GM15510 (cell line): Measurements from ENCODE around the gene FOXK1.

ENCODE experiments used
- POLR2A ChIP-seq: IDR thresholded peaks from 3 replicates; pipeline ENCODE4 v1.6.1; 2011; ENCODE audit warnings: borderline replicate concordance; ENCODE audit not compliant: insufficient read length; ENCODE audit errors: extremely low read depth

FOXK1 gene

DNA sequence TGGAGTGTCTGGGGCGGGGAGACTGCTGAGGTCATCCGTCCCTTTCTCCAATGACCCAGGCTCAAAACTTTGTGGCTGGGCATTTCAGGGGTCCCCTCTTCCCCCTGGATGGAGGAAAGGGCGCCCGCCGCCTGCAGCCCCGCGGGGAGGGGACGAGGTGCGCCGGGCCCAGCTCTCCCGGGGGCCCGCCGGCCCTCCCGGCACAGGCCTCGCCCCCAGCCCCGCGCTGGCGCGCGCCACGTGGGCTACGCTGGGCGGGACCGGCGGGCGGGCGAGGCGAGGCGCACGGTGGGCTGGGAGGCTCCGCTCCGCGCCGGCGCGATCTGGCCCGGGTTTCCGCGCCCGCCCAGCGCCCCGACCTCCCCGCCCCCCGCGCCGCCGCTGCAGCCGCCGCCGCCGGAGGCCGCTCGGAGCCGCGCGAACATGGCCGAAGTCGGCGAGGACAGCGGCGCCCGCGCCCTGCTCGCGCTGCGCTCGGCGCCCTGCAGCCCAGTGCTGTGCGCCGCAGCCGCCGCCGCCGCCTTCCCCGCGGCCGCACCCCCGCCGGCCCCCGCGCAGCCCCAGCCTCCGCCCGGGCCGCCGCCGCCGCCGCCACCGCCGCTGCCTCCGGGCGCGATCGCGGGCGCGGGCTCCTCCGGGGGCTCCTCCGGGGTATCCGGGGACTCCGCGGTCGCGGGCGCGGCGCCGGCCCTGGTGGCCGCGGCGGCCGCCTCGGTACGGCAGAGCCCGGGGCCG, at the start of gene FOXK1:
Gene FOXK1, plus strand, starts transcription at position 410 of the 735 bp plus-strand sequence. Its CDS starts 14 bp downstream, at position 424.
- peak; percentile 82 for TF ChIP-seq POLR2A

DNA sequence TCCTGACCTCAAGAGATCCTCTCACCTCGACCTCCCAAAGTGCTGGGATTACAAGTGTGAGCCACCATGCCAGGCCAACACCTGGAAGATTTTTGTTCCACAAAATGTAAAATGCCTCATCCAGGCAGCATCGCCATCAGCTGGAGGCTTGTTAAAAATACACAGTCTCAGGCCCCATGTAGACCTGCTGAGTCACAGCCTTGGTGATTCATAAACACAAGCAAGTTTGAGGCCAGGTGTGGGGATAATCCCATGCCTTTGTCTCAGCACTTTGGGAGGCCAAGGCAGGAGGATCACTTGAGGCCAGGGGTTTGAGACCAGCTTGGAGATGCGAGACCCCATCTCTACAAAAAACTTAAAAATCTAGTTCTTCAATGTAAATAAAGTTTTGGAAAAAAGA, 49.1 kb upstream of the FOXK1 start:
- no peak for TF ChIP-seq POLR2A

DNA sequence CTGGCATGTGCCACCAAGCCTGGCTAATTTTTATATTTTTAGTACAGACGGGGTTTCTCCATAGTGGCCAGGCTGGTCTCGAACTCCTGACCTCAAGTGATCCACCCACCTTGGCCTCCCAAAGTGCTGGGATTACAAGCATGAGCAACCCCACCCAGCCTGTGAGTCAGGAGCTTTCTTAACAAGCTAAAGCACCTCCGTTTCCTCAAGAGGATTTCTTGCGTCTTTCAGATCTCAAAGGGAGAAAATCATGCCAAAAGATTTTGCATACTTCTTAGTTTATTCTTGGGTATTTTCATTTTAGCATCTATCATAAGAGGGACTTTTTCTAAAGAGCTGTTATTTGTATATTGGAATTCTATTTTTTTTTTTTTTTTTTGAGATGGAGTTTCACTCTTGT, 47.9 kb upstream of the FOXK1 start:
- TF ChIP-seq POLR2A, result no peak

- no peak for TF ChIP-seq POLR2A
These were observed 43.1 kb upstream of the FOXK1 start for GRCh38 chr7:4638781-4639575.

GRCh38 chr7:4641091-4641666, 40.9 kb upstream of the FOXK1 start:
- peak; percentile 70 for TF ChIP-seq POLR2A

- TF ChIP-seq POLR2A, result peak; percentile 98
These were observed 40.2 kb upstream of the FOXK1 start for GRCh38 chr7:4641667-4642467.

- TF ChIP-seq POLR2A, result no peak
These were observed 39.5 kb upstream of the FOXK1 start for GRCh38 chr7:4642468-4643203.

DNA sequence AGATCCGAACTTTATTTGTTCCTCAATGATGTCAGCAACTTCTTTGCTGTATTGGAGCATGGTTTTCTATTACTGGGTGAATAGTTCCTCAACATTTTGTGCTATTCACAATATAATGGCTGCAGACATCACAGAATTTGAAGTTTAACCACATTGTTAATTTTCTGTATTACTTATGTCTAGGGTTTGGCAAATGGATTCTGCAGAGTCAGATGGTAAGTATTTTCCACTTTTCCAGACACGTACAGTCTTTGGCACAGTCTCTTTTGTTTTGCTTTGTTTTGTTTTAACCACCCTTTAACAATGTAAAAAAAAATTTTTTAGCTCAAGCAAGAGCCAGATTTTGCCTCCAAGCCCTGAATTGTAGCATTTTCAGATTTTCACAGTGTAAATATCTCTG, 36.8 kb upstream of the FOXK1 start:
- no peak for TF ChIP-seq POLR2A

GRCh38 chr7:4648111-4648510, 34.0 kb upstream of the FOXK1 start:
- no peak for TF ChIP-seq POLR2A

DNA sequence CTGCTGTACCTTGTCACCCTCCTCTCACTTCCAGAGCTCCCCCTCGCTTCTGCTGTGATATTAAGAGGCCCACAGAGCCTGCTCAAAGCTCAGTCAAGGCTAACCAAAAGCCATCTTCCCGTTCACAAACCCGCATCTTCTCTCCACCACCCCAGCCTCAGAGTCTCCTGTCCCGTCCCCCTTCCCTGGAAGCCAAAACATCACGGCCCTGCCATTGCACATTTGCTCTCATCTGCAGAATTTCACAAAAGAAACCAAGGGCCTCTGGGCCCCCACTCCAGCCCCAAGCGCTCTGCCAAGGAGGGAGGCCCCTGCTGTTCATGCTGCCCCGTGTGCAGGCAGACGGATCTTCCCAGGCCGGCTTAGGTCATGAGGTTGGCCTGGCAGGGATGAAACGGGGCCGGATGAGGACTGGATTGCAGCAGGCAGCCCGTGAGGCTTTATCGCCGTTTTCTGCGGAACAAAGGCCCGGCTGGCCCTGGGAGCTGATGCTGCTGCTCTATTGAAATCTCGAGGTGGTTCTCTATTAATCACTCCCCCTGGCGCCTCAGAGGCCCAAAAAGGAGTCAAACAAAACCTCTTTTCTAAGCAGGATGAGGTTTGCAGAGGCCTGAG, 31.6 kb upstream of the FOXK1 start:
- no peak for TF ChIP-seq POLR2A

DNA sequence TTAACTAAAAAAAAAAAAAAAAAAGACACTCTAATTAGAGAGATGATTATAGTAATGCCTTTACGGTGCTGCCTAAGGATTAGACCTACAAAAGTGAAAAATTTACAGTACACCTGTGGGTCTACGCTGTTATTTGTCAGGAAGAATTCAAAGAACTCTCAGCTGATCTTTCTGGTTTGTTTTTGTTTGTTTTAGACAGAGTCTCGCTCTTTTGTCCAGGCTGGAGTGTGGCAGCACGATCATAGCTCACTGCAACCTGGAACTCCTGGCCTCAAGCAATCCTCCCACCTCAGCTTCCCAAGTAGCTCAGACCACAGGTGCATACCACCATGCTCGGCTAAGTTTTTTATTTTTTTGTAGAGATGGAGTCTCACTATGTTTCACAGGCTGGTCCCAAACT, 28.3 kb upstream of the FOXK1 start:
- TF ChIP-seq POLR2A, result no peak

DNA sequence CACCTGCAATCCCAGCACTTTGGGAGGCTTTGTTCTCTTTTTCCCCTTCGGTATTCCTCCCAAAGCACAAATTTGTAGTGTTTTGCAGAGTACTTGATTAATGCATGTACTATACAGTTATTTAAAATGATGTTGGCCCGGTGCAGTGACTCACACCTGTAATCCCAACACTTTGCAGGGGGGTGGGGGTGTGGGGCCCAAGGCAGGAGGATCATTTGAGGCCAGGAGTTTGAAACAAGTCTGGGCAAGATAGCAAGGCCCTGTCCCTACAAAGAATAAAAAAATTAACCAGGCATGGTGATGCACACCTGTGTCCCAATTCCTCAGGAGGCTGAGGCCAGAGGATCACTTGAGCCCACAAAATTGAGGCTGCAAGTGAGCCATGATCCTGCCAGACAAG, 26.8 kb upstream of the FOXK1 start:
- TF ChIP-seq POLR2A, result no peak

GRCh38 chr7:4655896-4656295, 26.2 kb upstream of the FOXK1 start:
- TF ChIP-seq POLR2A, result no peak
